Neural progenitor cell (in vitro differentiated cells): ENCODE data around the gene NKAIN4.

Experiments
- CTCF ChIP-seq: fragments of 200-600 bp; sonication (generic); IDR thresholded peaks from 2 replicates; pipeline ENCODE4 v1.5.1; 2017; ENCODE audit warnings: antibody characterized with exemption, mild to moderate bottlenecking
- EZH2 ChIP-seq: fragments of 200-600 bp; sonication (generic); IDR thresholded peaks from 2 replicates; pipeline ENCODE4 v1.6.1; 2017; ENCODE audit warnings: antibody characterized with exemption, mild to moderate bottlenecking, moderate library complexity
- EZH2phosphoT487 ChIP-seq: fragments of 200-600 bp; sonication (generic); IDR thresholded peaks from 2 replicates; pipeline ENCODE4 v1.6.1; 2017; ENCODE audit warnings: antibody characterized with exemption

- TF ChIP-seq CTCF (no peak), EZH2 (no peak), EZH2phosphoT487 (no peak)
Measured at GRCh38 chr20:63208346-63208909, 45.8 kb downstream of the NKAIN4 start.
